ENCODE measurements around the gene WBP1L.
"Not testable (repeated sequence)": the region's sequence is repeated elsewhere in the genome, so short reads cannot be mapped to it uniquely, and the experiment has no call there.

WBP1L gene

GRCh38 chr10:102716900-102717565 is 26.7 kb upstream of the WBP1L start:
- H2BK12ac ChIP-seq (ENCODE audit: low read length); H3K18ac ChIP-seq (ENCODE audit: low read length); H2BK120ac ChIP-seq (ENCODE audit: insufficient read depth, low read length, poor library complexity); H3K4me2 ChIP-seq (ENCODE audit: low read length); H3K36me3 ChIP-seq (ENCODE audit: control insufficient read depth in 1 of 2, insufficient read depth in 2 of 2, low read length in 2 of 2); H4K12ac ChIP-seq (ENCODE audit: low read depth, low read length); H3K9ac ChIP-seq (ENCODE audit: low read length); H4K8ac ChIP-seq (ENCODE audit: low read depth, low read length); H2AK5ac ChIP-seq (ENCODE audit: low read length); H3K79me2 ChIP-seq (ENCODE audit: control insufficient read depth, insufficient read depth, low read length, poor library complexity); H3K9me3 ChIP-seq (ENCODE audit: insufficient read depth, low read depth, low read length); H3K4ac ChIP-seq (ENCODE audit: low read depth, low read length); H2AFZ ChIP-seq (ENCODE audit: insufficient read depth, low read length, poor library complexity); H3K27me3 ChIP-seq (ENCODE audit: insufficient read depth, low read length); H3K14ac ChIP-seq (ENCODE audit: low read length); H3K4me3 ChIP-seq (ENCODE audit: low read depth, low read length); DNase-seq; H3K23ac ChIP-seq (ENCODE audit: low read length): not testable (repeated sequence)
- Histone ChIP-seq H4K91ac (ENCODE audit: low read depth, low read length) (peak overlapping the region; percentile 1), H3K27ac (ENCODE audit: low read depth, low read length) (peak overlapping the region; percentile 69), H2BK5ac (ENCODE audit: low read depth, low read length, poor library complexity) (peak overlapping the region; percentile 43), H3K4me1 (ENCODE audit: control insufficient read depth in 1 of 2, insufficient read depth in 2 of 2, low read length in 2 of 2) (peaks cover 15 to 21% of the 10 kb centered on the region in 2 experiments), H3K79me1 (ENCODE audit: low read length) (peaks cover 17% of the 10 kb centered on the region)
- no CpG with 5 or more reads among the region's 18 CpGs for WGBS (ENCODE audit: extremely low coverage, insufficient coverage, insufficient read length)

GRCh38 chr10:102718220-102718619 is 25.5 kb upstream of the WBP1L start:
- H2AK5ac ChIP-seq (ENCODE audit: low read length) = no peak overlapping the region
- H4K91ac ChIP-seq (ENCODE audit: low read depth, low read length) = peak overlapping the region; percentile 66
- peak overlapping the region; percentile 96 for H2BK120ac ChIP-seq (ENCODE audit: insufficient read depth, low read length, poor library complexity)
- H3K14ac ChIP-seq (ENCODE audit: low read length) = peak overlapping the region; percentile 61
- peaks cover 17% of the 10 kb centered on the region for H3K79me1 ChIP-seq (ENCODE audit: low read length)
- H2BK5ac ChIP-seq (ENCODE audit: low read depth, low read length, poor library complexity) = no peak overlapping the region
- no peak overlapping the region for H2AFZ ChIP-seq (ENCODE audit: insufficient read depth, low read length, poor library complexity)
- H3K79me2 ChIP-seq (ENCODE audit: control insufficient read depth, insufficient read depth, low read length, poor library complexity) = peaks cover 6% of the 10 kb centered on the region
- H3K4ac ChIP-seq (ENCODE audit: low read depth, low read length) = no peak overlapping the region
- DNase-seq = peak in 1 of 2 donors; percentile 46
- H2BK12ac ChIP-seq (ENCODE audit: low read length) = peak overlapping the region; percentile 33
- H4K8ac ChIP-seq (ENCODE audit: low read depth, low read length) = no peak overlapping the region
- peak overlapping the region; percentile 20 for H3K4me2 ChIP-seq (ENCODE audit: low read length)
- H3K9ac ChIP-seq (ENCODE audit: low read length) = no peak overlapping the region
- WGBS (ENCODE audit: extremely low coverage, insufficient coverage, insufficient read length) = no CpG with 5 or more reads among the region's 3 CpGs
- no peaks in the 10 kb centered on the region for H3K36me3 ChIP-seq (ENCODE audit: control insufficient read depth in 1 of 2, insufficient read depth in 2 of 2, low read length in 2 of 2)
- H3K23ac ChIP-seq (ENCODE audit: low read length) = no peak overlapping the region
- no peak overlapping the region for H4K12ac ChIP-seq (ENCODE audit: low read depth, low read length)
- H3K4me3 ChIP-seq (ENCODE audit: low read depth, low read length) = no peak overlapping the region
- H3K4me1 ChIP-seq (ENCODE audit: control insufficient read depth in 1 of 2, insufficient read depth in 2 of 2, low read length in 2 of 2) = peaks cover 15 to 23% of the 10 kb centered on the region in 2 experiments
- H3K18ac ChIP-seq (ENCODE audit: low read length) = no peak overlapping the region
- H3K27ac ChIP-seq (ENCODE audit: low read depth, low read length) = peak overlapping the region; percentile 69
- no peaks in the 10 kb centered on the region for H3K9me3 ChIP-seq (ENCODE audit: insufficient read depth, low read depth, low read length)
- no peaks in the 10 kb centered on the region for H3K27me3 ChIP-seq (ENCODE audit: insufficient read depth, low read length)

- Histone ChIP-seq H3K27me3 (ENCODE audit: insufficient read depth, low read length) (no peaks in the 10 kb centered on the region), H3K79me1 (ENCODE audit: low read length) (peaks cover 7% of the 10 kb centered on the region), H4K8ac (ENCODE audit: low read depth, low read length) (no peak overlapping the region), H3K4me3 (ENCODE audit: low read depth, low read length) (no peak overlapping the region), H2BK12ac (ENCODE audit: low read length) (peak overlapping the region; percentile 43), H3K18ac (ENCODE audit: low read length) (peak overlapping the region; percentile 21), H2AFZ (ENCODE audit: insufficient read depth, low read length, poor library complexity) (no peak overlapping the region), H3K9ac (ENCODE audit: low read length) (no peak overlapping the region), H3K36me3 (ENCODE audit: control insufficient read depth in 1 of 2, insufficient read depth in 2 of 2, low read length in 2 of 2) (no peaks in the 10 kb centered on the region), H2AK5ac (ENCODE audit: low read length) (no peak overlapping the region), H3K4me1 (ENCODE audit: control insufficient read depth in 1 of 2, insufficient read depth in 2 of 2, low read length in 2 of 2) (peaks cover 15 to 20% of the 10 kb centered on the region in 2 experiments), H3K4me2 (ENCODE audit: low read length) (no peak overlapping the region), H2BK120ac (ENCODE audit: insufficient read depth, low read length, poor library complexity) (no peak overlapping the region), H3K4ac (ENCODE audit: low read depth, low read length) (no peak overlapping the region), H3K79me2 (ENCODE audit: control insufficient read depth, insufficient read depth, low read length, poor library complexity) (no peaks in the 10 kb centered on the region), H4K12ac (ENCODE audit: low read depth, low read length) (peak overlapping the region; percentile 51), H3K27ac (ENCODE audit: low read depth, low read length) (no peak overlapping the region), H2BK5ac (ENCODE audit: low read depth, low read length, poor library complexity) (no peak overlapping the region), H3K14ac (ENCODE audit: low read length) (peak overlapping the region; percentile 30), H3K9me3 (ENCODE audit: insufficient read depth, low read depth, low read length) (no peaks in the 10 kb centered on the region), H3K23ac (ENCODE audit: low read length) (no peak overlapping the region), H4K91ac (ENCODE audit: low read depth, low read length) (peak overlapping the region; percentile 35)
- no peak for DNase-seq
- no CpG with 5 or more reads among the region's 3 CpGs for WGBS (ENCODE audit: extremely low coverage, insufficient coverage, insufficient read length)
Measured at GRCh38 chr10:102720337-102720736, 23.4 kb upstream of the WBP1L start.

GRCh38 chr10:102720775-102721301 is 22.9 kb upstream of the WBP1L start:
- Histone ChIP-seq H3K27me3 (ENCODE audit: insufficient read depth, low read length) (no peaks in the 10 kb centered on the region), H3K4me1 (ENCODE audit: control insufficient read depth in 1 of 2, insufficient read depth in 2 of 2, low read length in 2 of 2) (peaks cover 15 to 19% of the 10 kb centered on the region in 2 experiments)
- WGBS (ENCODE audit: extremely low coverage, insufficient coverage, insufficient read length) = no CpG with 5 or more reads among the region's 6 CpGs

More at GRCh38 chr10:102720775-102721301, 22.9 kb upstream of the WBP1L start:
- Histone ChIP-seq H4K12ac (ENCODE audit: low read depth, low read length) (no peak overlapping the region), H2BK120ac (ENCODE audit: insufficient read depth, low read length, poor library complexity) (no peak overlapping the region), H3K36me3 (ENCODE audit: control insufficient read depth in 1 of 2, insufficient read depth in 2 of 2, low read length in 2 of 2) (no peaks in the 10 kb centered on the region), H3K9ac (ENCODE audit: low read length) (no peak overlapping the region), H2BK12ac (ENCODE audit: low read length) (no peak overlapping the region), H3K9me3 (ENCODE audit: insufficient read depth, low read depth, low read length) (no peaks in the 10 kb centered on the region), H3K4me3 (ENCODE audit: low read depth, low read length) (no peak overlapping the region), H3K23ac (ENCODE audit: low read length) (no peak overlapping the region), H4K91ac (ENCODE audit: low read depth, low read length) (no peak overlapping the region), H3K14ac (ENCODE audit: low read length) (peak overlapping the region; percentile 30), H3K79me1 (ENCODE audit: low read length) (peaks cover 7% of the 10 kb centered on the region), H3K4me2 (ENCODE audit: low read length) (no peak overlapping the region), H2AK5ac (ENCODE audit: low read length) (no peak overlapping the region), H2AFZ (ENCODE audit: insufficient read depth, low read length, poor library complexity) (no peak overlapping the region), H3K4ac (ENCODE audit: low read depth, low read length) (peak overlapping the region; percentile 44), H4K8ac (ENCODE audit: low read depth, low read length) (no peak overlapping the region), H2BK5ac (ENCODE audit: low read depth, low read length, poor library complexity) (no peak overlapping the region), H3K79me2 (ENCODE audit: control insufficient read depth, insufficient read depth, low read length, poor library complexity) (no peaks in the 10 kb centered on the region), H3K18ac (ENCODE audit: low read length) (no peak overlapping the region), H3K27ac (ENCODE audit: low read depth, low read length) (no peak overlapping the region)
- no peak for DNase-seq
